Vagina (tissue), 2 donors: ENCODE measurements around the gene SPACA7.

Source experiments
- POLR2A ChIP-seq, 2 donors: fragments of 450-650 bp; IDR thresholded peaks; one replicate each; pipeline ENCODE4 v1.6.1; 2017; ENCODE audit warnings: antibody characterized with exemption in 2 of 2, mild to moderate bottlenecking in 2 of 2, moderate library complexity in 2 of 2
- POLR2AphosphoS5 ChIP-seq, 2 donors: sonication (generic); formaldehyde crosslinking; IDR thresholded peaks; one replicate each; pipeline ENCODE4 v1.9.0; 2017; ENCODE audit warnings: antibody characterized with exemption in 2 of 2, mild to moderate bottlenecking in 2 of 2, low read depth in 1 of 2; ENCODE audit not compliant: insufficient read depth in 1 of 2
- TF ChIP-seq, protein P1 (sequence below), 3 experiments: fragments of 450-650 bp in 2 of 3; fragments of 200-600 bp in 1 of 3; sonication (generic) in 1 of 3; IDR thresholded peaks; one replicate each; pipeline ENCODE4 v1.5.1; 2017 to 2019; ENCODE audit warnings: antibody characterized with exemption in 3 of 3, mild to moderate bottlenecking in 2 of 3, moderate library complexity in 2 of 3

DNA sequence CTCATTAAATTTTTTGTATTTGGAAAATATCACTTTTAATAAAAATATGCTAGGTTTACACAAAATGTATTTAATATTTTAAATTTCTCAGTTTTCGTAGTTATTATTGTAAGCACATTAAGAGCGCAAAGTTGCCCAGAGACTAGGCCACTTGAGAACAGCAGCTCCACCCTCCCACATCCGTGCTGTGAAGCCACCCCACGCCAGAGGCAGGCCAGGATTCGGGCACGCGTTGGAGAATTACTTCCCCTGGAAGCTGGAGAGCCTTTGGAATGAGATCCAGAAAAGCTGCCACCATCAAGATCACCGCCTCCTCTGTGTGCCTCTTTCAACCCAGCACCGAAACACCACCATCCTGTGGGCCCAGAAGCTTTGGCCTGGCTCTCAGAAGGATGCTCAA is 41.0 kb upstream of the SPACA7 start:
- TF ChIP-seq POLR2A (IDR thresholded peaks at IDR 0.05) (no peak), POLR2AphosphoS5 (IDR thresholded peaks at IDR 0.05; ENCODE audit: insufficient read depth in 1 of 2, low read depth in 1 of 2) (no peak)
- TF ChIP-seq, protein P1, sequence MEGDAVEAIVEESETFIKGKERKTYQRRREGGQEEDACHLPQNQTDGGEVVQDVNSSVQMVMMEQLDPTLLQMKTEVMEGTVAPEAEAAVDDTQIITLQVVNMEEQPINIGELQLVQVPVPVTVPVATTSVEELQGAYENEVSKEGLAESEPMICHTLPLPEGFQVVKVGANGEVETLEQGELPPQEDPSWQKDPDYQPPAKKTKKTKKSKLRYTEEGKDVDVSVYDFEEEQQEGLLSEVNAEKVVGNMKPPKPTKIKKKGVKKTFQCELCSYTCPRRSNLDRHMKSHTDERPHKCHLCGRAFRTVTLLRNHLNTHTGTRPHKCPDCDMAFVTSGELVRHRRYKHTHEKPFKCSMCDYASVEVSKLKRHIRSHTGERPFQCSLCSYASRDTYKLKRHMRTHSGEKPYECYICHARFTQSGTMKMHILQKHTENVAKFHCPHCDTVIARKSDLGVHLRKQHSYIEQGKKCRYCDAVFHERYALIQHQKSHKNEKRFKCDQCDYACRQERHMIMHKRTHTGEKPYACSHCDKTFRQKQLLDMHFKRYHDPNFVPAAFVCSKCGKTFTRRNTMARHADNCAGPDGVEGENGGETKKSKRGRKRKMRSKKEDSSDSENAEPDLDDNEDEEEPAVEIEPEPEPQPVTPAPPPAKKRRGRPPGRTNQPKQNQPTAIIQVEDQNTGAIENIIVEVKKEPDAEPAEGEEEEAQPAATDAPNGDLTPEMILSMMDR (IDR thresholded peaks at IDR 0.05) = no peak
